Right lobe of liver (tissue), 6 donors: ENCODE data around the gene IRF9. TPM values are rescaled to one million over a fixed set of nuclear protein-coding genes. Genes with fewer than 3 reads are reported as not detected.

Source experiments
- ATAC-seq, 4 donors: fragments of 200-7000 bp; cut with Tn5 transposase; one replicate each; pipeline ENCODE4 v1.9.1; 2020; ENCODE audit warnings: mild to moderate bottlenecking in 4 of 4, moderate library complexity in 4 of 4
- DNase-seq, 3 donors: peaks; one replicate each; pipeline ENCODE4 v3.0.0-alpha.2; 2020
- H3K27ac ChIP-seq, 3 donors: fragments of 200-600 bp; one replicate each; pipeline ENCODE4 v1.8.0; 2022
- H3K27me3 ChIP-seq, 2 donors: fragments of 200-600 bp; one replicate each; pipeline ENCODE4 v1.8.0; 2022
- H3K36me3 ChIP-seq, 4 donors: fragments of 200-600 bp; sonication (generic) in 1 of 4; one replicate each; pipeline versions ENCODE4 v1.5.1 to v1.8.0; 2017 to 2022; ENCODE audit warnings: control low read depth in 1 of 4
- H3K4me1 ChIP-seq, 4 donors: fragments of 200-600 bp; sonication (generic) in 1 of 4; one replicate each; pipeline versions ENCODE4 v1.5.1 to v1.8.0; 2017 to 2022; ENCODE audit warnings: control low read depth in 1 of 4
- H3K4me3 ChIP-seq, 3 donors: fragments of 200-600 bp; one replicate each; pipeline ENCODE4 v1.8.0; 2022
- H3K9me3 ChIP-seq, 4 donors: fragments of 200-600 bp; sonication (generic) in 1 of 4; one replicate each; pipeline versions ENCODE4 v1.5.1 to v1.8.0; 2017 to 2022; ENCODE audit warnings: control low read depth in 1 of 4
- POLR2A ChIP-seq: fragments of 450-650 bp; IDR thresholded peaks from one replicate; pipeline ENCODE4 v1.6.1; 2017; ENCODE audit warnings: antibody characterized with exemption, mild to moderate bottlenecking
- WGBS: methylation state at CpG from one replicate; pipeline ENCODE4 v1.1.6; 2018; ENCODE audit warnings: low coverage, low lambda C conversion rate; ENCODE audit not compliant: insufficient coverage; ENCODE audit errors: missing lambda C conversion rate; 5-methylcytosine and 5-hydroxymethylcytosine counted together
- intact Hi-C, 2 donors: fragments of 100-400 bp; cut with DNase I; formaldehyde crosslinking; loops; one replicate each; pipeline versions ENCODE4 v1.11.2 to v1.14.1; 2022
- total RNA-seq, 6 experiments: library from RNA; depleted of rRNA in 2 of 6; stranded (reverse); fragments of >200 nt in 2 of 6; fragmentation: NEBNext Ultra II Directional in 3 of 6; extraction: Animal tissue kit (Norgen Biotek cat#: 25700) in 3 of 6; gene quantifications; one replicate each; pipeline versions ENCODE4 v1.1.0 to v1.2.4, GENCODE V29; 2016 to 2023
- TF ChIP-seq, protein P1 (sequence below), 4 donors: fragments of 200-600 bp in 3 of 4; fragments of 450-650 bp in 1 of 4; IDR thresholded peaks; one replicate each; pipeline versions ENCODE4 v1.5.1 to v1.8.0; 2016 to 2022; ENCODE audit warnings: antibody characterized with exemption in 4 of 4, mild to moderate bottlenecking in 2 of 4
- donor health status: DM: no; HTN: yes; CAD: no.
- donor health status: DM: no; HTN: no; CAD: no.
- donor health status: DM: no; HTN: no; CAD: no.
- donor health status: DM: no; HTN: yes; CAD: no.
- donor health status: DM: no; HTN: yes; CAD: no.

IRF9 gene
- total RNA-seq, 6 experiments from 2014 or later, result 17.4 to 66.6 (median 37.2) TPM

DNA sequence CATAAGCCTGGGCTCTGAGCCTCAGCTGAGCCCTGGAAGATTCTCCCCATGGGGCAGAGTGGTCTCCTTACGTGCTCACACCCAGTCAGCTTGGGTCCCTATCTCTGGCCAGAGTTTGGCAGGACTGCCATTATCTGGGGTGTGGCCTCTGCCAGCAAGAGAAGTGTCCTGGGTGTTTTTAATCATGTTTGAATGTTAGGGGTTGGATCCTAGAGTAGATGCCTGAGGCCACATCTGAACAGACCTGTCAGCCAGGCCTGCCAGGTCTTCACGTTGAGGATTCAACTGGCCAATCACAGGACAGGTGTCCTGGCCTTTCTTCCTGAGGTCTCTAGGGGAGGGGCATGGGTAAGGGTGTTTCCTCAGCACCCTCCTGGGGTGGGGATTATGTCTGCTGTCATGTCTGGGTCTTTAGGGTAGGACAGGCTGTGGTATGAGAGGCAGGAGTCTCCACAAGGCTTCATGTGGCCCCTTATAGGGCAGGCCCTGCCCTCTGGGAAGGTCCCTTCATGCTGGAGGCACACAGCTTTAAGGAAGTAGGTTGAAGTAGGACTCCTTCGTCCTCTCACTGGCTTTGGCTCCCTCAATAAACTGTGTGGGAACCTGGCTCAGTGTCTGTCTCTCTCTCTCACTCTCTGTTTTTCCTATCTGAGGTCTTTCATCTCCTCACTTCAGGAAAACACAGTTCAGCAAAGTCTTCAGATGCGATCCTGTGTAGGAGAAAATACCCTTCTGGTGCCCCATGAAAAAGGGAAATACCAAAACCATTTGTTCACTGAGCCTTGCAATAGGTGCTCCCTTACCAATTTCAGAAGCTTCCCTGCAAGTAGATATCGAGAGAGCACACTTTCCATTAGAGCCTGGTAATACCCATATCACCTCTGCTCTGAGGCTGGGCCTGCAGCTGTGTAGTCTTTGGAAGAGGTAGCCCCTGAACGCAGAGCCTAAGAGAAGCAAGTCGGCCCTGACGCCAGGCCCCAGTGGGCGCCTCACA lies 37.3 kb upstream of the IRF9 start:
- DNase-seq, result no peak
- Histone ChIP-seq H3K9me3 (no peaks in the 10 kb centered on the region), H3K4me3 (no peak overlapping the region), H3K27ac (no peak overlapping the region), H3K27me3 (no peaks in the 10 kb centered on the region), H3K36me3 (peaks cover 3 to 57% (median 23%) of the 10 kb centered on the region in 4 donors), H3K4me1 (no peaks in the 10 kb centered on the region)
- ATAC-seq, result peak in 2 of 4 donors; percentile 15 to 22
- TF ChIP-seq, protein P1, sequence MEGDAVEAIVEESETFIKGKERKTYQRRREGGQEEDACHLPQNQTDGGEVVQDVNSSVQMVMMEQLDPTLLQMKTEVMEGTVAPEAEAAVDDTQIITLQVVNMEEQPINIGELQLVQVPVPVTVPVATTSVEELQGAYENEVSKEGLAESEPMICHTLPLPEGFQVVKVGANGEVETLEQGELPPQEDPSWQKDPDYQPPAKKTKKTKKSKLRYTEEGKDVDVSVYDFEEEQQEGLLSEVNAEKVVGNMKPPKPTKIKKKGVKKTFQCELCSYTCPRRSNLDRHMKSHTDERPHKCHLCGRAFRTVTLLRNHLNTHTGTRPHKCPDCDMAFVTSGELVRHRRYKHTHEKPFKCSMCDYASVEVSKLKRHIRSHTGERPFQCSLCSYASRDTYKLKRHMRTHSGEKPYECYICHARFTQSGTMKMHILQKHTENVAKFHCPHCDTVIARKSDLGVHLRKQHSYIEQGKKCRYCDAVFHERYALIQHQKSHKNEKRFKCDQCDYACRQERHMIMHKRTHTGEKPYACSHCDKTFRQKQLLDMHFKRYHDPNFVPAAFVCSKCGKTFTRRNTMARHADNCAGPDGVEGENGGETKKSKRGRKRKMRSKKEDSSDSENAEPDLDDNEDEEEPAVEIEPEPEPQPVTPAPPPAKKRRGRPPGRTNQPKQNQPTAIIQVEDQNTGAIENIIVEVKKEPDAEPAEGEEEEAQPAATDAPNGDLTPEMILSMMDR (IDR thresholded peaks at IDR 0.05), result no peak
- TF ChIP-seq POLR2A, result no peak
- 84% methylated on average over 4 of the region's 9 CpGs for WGBS
- intact Hi-C loops, result no loop called here

DNA sequence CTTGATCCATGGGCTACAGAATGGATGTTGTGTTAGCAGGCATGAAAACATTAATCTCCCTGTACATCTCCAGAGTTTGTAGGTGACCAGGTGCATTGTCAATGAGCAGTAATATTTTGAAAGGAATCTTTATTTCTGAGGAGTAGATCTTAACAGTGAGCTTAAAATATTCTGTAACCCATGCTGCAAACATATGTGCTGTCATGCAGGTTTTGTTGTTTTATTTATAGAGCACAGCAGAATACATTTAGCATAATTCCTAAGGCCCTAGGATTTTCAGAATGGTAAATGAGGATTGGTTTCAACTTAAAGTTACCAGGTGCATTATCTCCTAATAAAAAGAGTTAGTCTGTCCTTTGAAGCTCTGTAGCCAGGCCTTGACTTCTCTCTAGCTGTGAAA lies 34.1 kb upstream of the IRF9 start:
- intact Hi-C loops, result no loop called here
- no peak for TF ChIP-seq POLR2A
- TF ChIP-seq, protein P1 (IDR thresholded peaks at IDR 0.05), result no peak
- no peaks in the 10 kb centered on the region for H3K27me3 ChIP-seq
- peaks cover 0 to 24% (median 10%) of the 10 kb centered on the region in 4 donors for H3K4me1 ChIP-seq
- no peak overlapping the region for H3K27ac ChIP-seq
- H3K4me3 ChIP-seq, result no peak overlapping the region
- DNase-seq (no peak), ATAC-seq (no peak)
- peaks cover 0 to 24% (median 6%) of the 10 kb centered on the region in 4 donors for H3K36me3 ChIP-seq
- no peaks in the 10 kb centered on the region for H3K9me3 ChIP-seq

DNA sequence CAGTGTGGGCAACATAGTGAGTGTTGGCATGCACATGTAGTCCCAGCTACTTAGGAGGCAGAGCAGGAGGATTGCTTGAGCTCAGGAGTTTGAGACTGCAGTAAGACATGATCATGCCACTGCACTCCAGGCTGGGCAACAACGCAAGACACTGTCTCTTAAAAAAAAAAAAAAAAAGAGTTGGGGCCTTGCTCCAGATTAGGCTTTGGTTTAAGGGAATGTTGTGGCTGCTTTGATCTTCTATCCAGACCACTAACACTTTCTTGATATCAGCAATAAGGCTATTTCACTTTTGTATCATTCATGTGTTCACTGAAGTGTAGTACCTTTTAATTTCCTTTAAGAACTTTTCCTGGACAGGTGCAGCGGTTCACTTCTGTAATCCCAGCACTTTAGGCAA lies 33.4 kb upstream of the IRF9 start:
- ATAC-seq (no peak), DNase-seq (no peak)
- no peak overlapping the region for H3K4me3 ChIP-seq
- no peaks in the 10 kb centered on the region for H3K27me3 ChIP-seq
- TF ChIP-seq, protein P1 (IDR thresholded peaks at IDR 0.05), result no peak
- TF ChIP-seq POLR2A, result no peak
- intact Hi-C loops, result no loop called here
- H3K9me3 ChIP-seq, result no peaks in the 10 kb centered on the region
- peaks cover 0 to 31% (median 14%) of the 10 kb centered on the region in 4 donors for H3K4me1 ChIP-seq
- WGBS, result 94% methylated on average over 2 of the region's 2 CpGs
- no peak overlapping the region for H3K27ac ChIP-seq
- H3K36me3 ChIP-seq, result peaks cover 0 to 17% (median 4%) of the 10 kb centered on the region in 4 donors

DNA sequence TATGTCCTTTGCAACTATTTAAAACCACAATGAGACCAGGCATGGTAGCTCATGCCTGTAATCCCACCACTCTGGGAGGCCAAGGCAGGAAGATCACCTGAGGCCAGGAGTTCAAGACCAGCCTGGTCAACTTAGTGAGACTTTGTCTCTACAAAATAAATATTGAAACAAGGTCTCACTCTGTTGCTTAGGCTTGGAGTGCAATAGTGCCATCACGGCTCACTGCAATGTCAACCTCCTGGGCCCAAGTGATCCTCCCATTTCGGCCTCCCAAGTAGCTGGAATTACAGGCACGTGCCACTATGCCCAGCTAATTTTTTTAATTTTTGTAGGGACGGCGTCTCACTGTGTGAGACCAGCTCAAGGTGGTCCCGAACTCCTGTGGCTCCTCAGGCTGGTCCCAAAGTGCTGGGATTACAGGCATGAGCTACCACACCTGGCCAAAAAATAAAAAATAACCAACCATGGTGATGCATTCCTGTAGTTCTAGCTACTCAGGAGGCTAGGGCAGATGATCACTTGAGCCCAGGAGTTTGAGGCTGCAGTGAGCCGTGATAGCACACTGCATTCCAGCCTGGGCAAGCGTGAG lies 31.6 kb upstream of the IRF9 start:
- intact Hi-C loops, result no loop called here
- DNase-seq (no peak), ATAC-seq (no peak)

More for the DNA sequence above, 31.6 kb upstream of the IRF9 start:
- H3K9me3 ChIP-seq, result no peaks in the 10 kb centered on the region
- no peak overlapping the region for H3K27ac ChIP-seq
- no peaks in the 10 kb centered on the region for H3K36me3 ChIP-seq
- H3K4me3 ChIP-seq, result no peak overlapping the region
- peaks cover 0 to 31% (median 15%) of the 10 kb centered on the region in 4 donors for H3K4me1 ChIP-seq
- TF ChIP-seq, protein P1 (IDR thresholded peaks at IDR 0.05), result no peak
- no peak for TF ChIP-seq POLR2A
- WGBS, result 98% methylated on average over 5 of the region's 8 CpGs
- H3K27me3 ChIP-seq, result no peaks in the 10 kb centered on the region
